Measurements from ENCODE around the gene LMTK3. TPM values are rescaled to one million over a fixed set of nuclear protein-coding genes. Genes with fewer than 3 reads are reported as not detected.

The LMTK3 gene
- total and polyA plus RNA-seq, 9 of the 15 experiments (the other 6 are each of a cell fraction or from before 2014, with no cell fraction given) = 0.35 to 12.3 (median 2.0) TPM; not detected in 2

- TF ChIP-seq MGA (IDR thresholded peaks at IDR 0.05) (no peak), RBM34 (IDR thresholded peaks at IDR 0.05; ENCODE audit: borderline replicate concordance, insufficient read depth, low read length) (no peak), GATAD2B (IDR thresholded peaks at IDR 0.05; ENCODE audit: borderline replicate concordance) (no peak), SUPT5H (IDR thresholded peaks at IDR 0.05) (no peak), ZBTB40 (IDR thresholded peaks at IDR 0.05) (0 out of 2 replicates have a peak, but pooled peaks have one; percentile 34), ZBTB40 (CRISPR knock-in tag; IDR thresholded peaks at IDR 0.05) (no peak)
These were observed 10.7 kb downstream of the LMTK3 start (continued) for GRCh38 chr19:48500830-48501493.
